ENCODE data around the gene REEP1. TPM values are rescaled to one million over a fixed set of nuclear protein-coding genes. Genes with fewer than 3 reads are reported as not detected.
"Not testable (repeated sequence)": the region's sequence is repeated elsewhere in the genome, so short reads cannot be mapped to it uniquely, and the experiment has no call there.

The REEP1 gene
- total and polyA plus RNA-seq, 2 donors (not counting 1 experiment from before 2014, with no cell fraction given): not detected

GRCh38 chr2:86202336-86202692, 135.1 kb downstream of the REEP1 start:
- TF ChIP-seq CTCF (IDR thresholded peaks at IDR 0.05) (no peak), EZH2 (IDR thresholded peaks at IDR 0.05; ENCODE audit: borderline replicate concordance, insufficient read depth, low read depth, low read length, poor library complexity, severe bottlenecking) (no peak)
- Histone ChIP-seq H3K4me1 (ENCODE audit: control insufficient read depth in 2 of 2, insufficient read depth in 2 of 2, low read length in 2 of 2) (peaks cover 11 to 18% of the 10 kb centered on the region in 2 donors), H3K4me3 (ENCODE audit: control extremely low read depth in 1 of 5, extremely low read depth in 1 of 5, insufficient read depth in 1 of 5, low read depth in 2 of 5, low read length in 4 of 5) (no peak overlapping the region), H3K36me3 (replicated peaks in 1 of 2; ENCODE audit: control extremely low read depth in 1 of 2, control insufficient read depth in 1 of 2, extremely low read depth in 1 of 2, insufficient read depth in 2 of 2, low read length in 1 of 2) (peaks cover 0 to 11% of the 10 kb centered on the region in 2 experiments), H3K27ac (ENCODE audit: low read length in 2 of 2) (no peak overlapping the region), H3K9me3 (ENCODE audit: control extremely low read depth in 1 of 3, control insufficient read depth in 2 of 3, insufficient read depth in 1 of 3, low read length in 2 of 3) (no peaks in the 10 kb centered on the region), H3K27me3 (replicated peaks in 1 of 4; ENCODE audit: control extremely low read depth in 1 of 4, control insufficient read depth in 3 of 4, insufficient read depth in 4 of 4, low read length in 3 of 4) (no peaks in the 10 kb centered on the region), H2AFZ (ENCODE audit: insufficient read depth, low read depth, low read length, poor library complexity, severe bottlenecking) (no peak overlapping the region), H3K4me2 (replicated peaks; ENCODE audit: low read depth, low read length, poor library complexity, severe bottlenecking) (no peak overlapping the region), H4K20me1 (ENCODE audit: control insufficient read depth, insufficient read depth, low read length, poor library complexity, severe bottlenecking) (no peaks in the 10 kb centered on the region), H3K9ac (ENCODE audit: low read length) (no peak overlapping the region), H3K79me2 (ENCODE audit: control insufficient read depth, insufficient read depth, low read length) (peaks cover 58% of the 10 kb centered on the region)
- ChIA-PET POLR2A (no interaction called here), CTCF (interaction anchor here (0.5 to 6.2 kb wide), 2 partner anchors 14 to 19 kb away, joined by 3 to 18 read pairs; no protein-coding TSS in a partner anchor)
- no peaks in the 10 kb centered on the region for H3K9me3 Mint-ChIP-seq (ENCODE audit: insufficient read depth)
- no peak for ATAC-seq (ENCODE audit: low read depth)
- peaks cover 25% of the 10 kb centered on the region for H3K4me1 Mint-ChIP-seq
- H3K27me3 Mint-ChIP-seq: no peaks in the 10 kb centered on the region
- intact Hi-C loops (cut with micrococcal nuclease): no loop called here
- H3K4me3 Mint-ChIP-seq: no peak overlapping the region
- WGBS (ENCODE audit: insufficient coverage): 100% methylated on average over 1 of the region's 2 CpGs
- DNase-seq: no peak
- H3K27ac Mint-ChIP-seq: no peak overlapping the region

- Mint-ChIP-seq H3K27me3 (no peaks in the 10 kb centered on the region), H3K4me3 (peak overlapping the region; percentile 3), H3K27ac (no peak overlapping the region), H3K9me3 (ENCODE audit: insufficient read depth) (no peaks in the 10 kb centered on the region), H3K4me1 (peaks cover 29% of the 10 kb centered on the region)
- Histone ChIP-seq H2AFZ (ENCODE audit: insufficient read depth, low read depth, low read length, poor library complexity, severe bottlenecking) (no peak overlapping the region), H3K4me1 (ENCODE audit: control insufficient read depth in 2 of 2, insufficient read depth in 2 of 2, low read length in 2 of 2) (peaks cover 11 to 18% of the 10 kb centered on the region in 2 donors), H3K27me3 (replicated peaks in 1 of 4; ENCODE audit: control extremely low read depth in 1 of 4, control insufficient read depth in 3 of 4, insufficient read depth in 4 of 4, low read length in 3 of 4) (no peaks in the 10 kb centered on the region), H3K27ac (ENCODE audit: low read length in 2 of 2) (no peak overlapping the region), H3K79me2 (ENCODE audit: control insufficient read depth, insufficient read depth, low read length) (peaks cover 60% of the 10 kb centered on the region), H4K20me1 (ENCODE audit: control insufficient read depth, insufficient read depth, low read length, poor library complexity, severe bottlenecking) (no peaks in the 10 kb centered on the region), H3K4me3 (ENCODE audit: control extremely low read depth in 1 of 5, extremely low read depth in 1 of 5, insufficient read depth in 1 of 5, low read depth in 2 of 5, low read length in 4 of 5) (no peak overlapping the region), H3K36me3 (replicated peaks in 1 of 2; ENCODE audit: control extremely low read depth in 1 of 2, control insufficient read depth in 1 of 2, extremely low read depth in 1 of 2, insufficient read depth in 2 of 2, low read length in 1 of 2) (peaks cover 0 to 6% of the 10 kb centered on the region in 2 experiments), H3K4me2 (replicated peaks; ENCODE audit: low read depth, low read length, poor library complexity, severe bottlenecking) (no peak overlapping the region), H3K9ac (ENCODE audit: low read length) (no peak overlapping the region), H3K9me3 (ENCODE audit: control extremely low read depth in 1 of 3, control insufficient read depth in 2 of 3, insufficient read depth in 1 of 3, low read length in 2 of 3) (no peaks in the 10 kb centered on the region)
- 93% methylated on average over 2 of the region's 8 CpGs for WGBS (ENCODE audit: insufficient coverage)
- no peak for ATAC-seq (ENCODE audit: low read depth)
- no peak for DNase-seq
- intact Hi-C loops (cut with micrococcal nuclease): no loop called here
- POLR2A ChIA-PET: interaction anchor here (0.6 kb wide), 1 partner anchor 18 kb away, joined by 3 read pairs; no protein-coding TSS in a partner anchor
- no peak for TF ChIP-seq EZH2 (IDR thresholded peaks at IDR 0.05; ENCODE audit: borderline replicate concordance, insufficient read depth, low read depth, low read length, poor library complexity, severe bottlenecking)
- TF ChIP-seq CTCF (IDR thresholded peaks at IDR 0.05): no peak
- CTCF ChIA-PET: interaction anchor here (6.2 kb wide), 1 partner anchor 20 kb away, joined by 18 read pairs; no protein-coding TSS in a partner anchor
These were observed 135.6 kb downstream of the REEP1 start for GRCh38 chr2:86201671-86202335.

- H3K27ac Mint-ChIP-seq; intact Hi-C loops (cut with micrococcal nuclease); DNase-seq; H3K9me3 ChIP-seq (ENCODE audit: control extremely low read depth in 1 of 3, control insufficient read depth in 2 of 3, insufficient read depth in 1 of 3, low read length in 2 of 3); H3K27ac ChIP-seq (ENCODE audit: low read length in 2 of 2); H4K20me1 ChIP-seq (ENCODE audit: control insufficient read depth, insufficient read depth, low read length, poor library complexity, severe bottlenecking); H3K4me3 ChIP-seq (ENCODE audit: control extremely low read depth in 1 of 5, extremely low read depth in 1 of 5, insufficient read depth in 1 of 5, low read depth in 2 of 5, low read length in 4 of 5); H3K27me3 Mint-ChIP-seq; H3K9me3 Mint-ChIP-seq (ENCODE audit: insufficient read depth); H3K36me3 ChIP-seq (replicated peaks in 1 of 2; ENCODE audit: control extremely low read depth in 1 of 2, control insufficient read depth in 1 of 2, extremely low read depth in 1 of 2, insufficient read depth in 2 of 2, low read length in 1 of 2); H2AFZ ChIP-seq (ENCODE audit: insufficient read depth, low read depth, low read length, poor library complexity, severe bottlenecking); H3K27me3 ChIP-seq (replicated peaks in 1 of 4; ENCODE audit: control extremely low read depth in 1 of 4, control insufficient read depth in 3 of 4, insufficient read depth in 4 of 4, low read length in 3 of 4); ATAC-seq (ENCODE audit: low read depth): not testable (repeated sequence)
- Mint-ChIP-seq H3K4me1 (peaks cover 36% of the 10 kb centered on the region), H3K4me3 (peak overlapping the region; percentile 71)
- peaks cover 15 to 23% of the 10 kb centered on the region in 2 donors for H3K4me1 ChIP-seq (ENCODE audit: control insufficient read depth in 2 of 2, insufficient read depth in 2 of 2, low read length in 2 of 2)
- peak overlapping the region; percentile 74 for H3K4me2 ChIP-seq (replicated peaks; ENCODE audit: low read depth, low read length, poor library complexity, severe bottlenecking)
- WGBS (ENCODE audit: insufficient coverage): 100% methylated on average over 3 of the region's 11 CpGs
- H3K9ac ChIP-seq (ENCODE audit: low read length): peak overlapping the region; percentile 75
- ChIA-PET CTCF (interaction anchor here (6.2 kb wide), 1 partner anchor 21 kb away, joined by 18 read pairs; no protein-coding TSS in a partner anchor), POLR2A (interaction anchor here (0.6 kb wide), 2 partner anchors 44 to 254 kb away, joined by 5 to 6 read pairs; no protein-coding TSS in a partner anchor)
- peaks cover 63% of the 10 kb centered on the region for H3K79me2 ChIP-seq (ENCODE audit: control insufficient read depth, insufficient read depth, low read length)
These were observed 136.9 kb downstream of the REEP1 start for GRCh38 chr2:86200564-86200963.

Data from B cell (primary cell).